ENCODE data around the gene DEFB112. TPM values are rescaled to one million over a fixed set of nuclear protein-coding genes. Genes with fewer than 3 reads are reported as not detected.

DEFB112 gene
- polyA plus RNA-seq, 1 donor from 2014 or later, result not detected

- Histone ChIP-seq H3K27ac (ENCODE audit: low read length) (no peak overlapping the region), H3K27me3 (ENCODE audit: insufficient read depth, low read depth, low read length) (no peaks in the 10 kb centered on the region), H2AFZ (ENCODE audit: low read depth, low read length) (no peak overlapping the region), H3K4me2 (ENCODE audit: low read length) (no peak overlapping the region), H3K9me3 (ENCODE audit: low read length) (no peaks in the 10 kb centered on the region), H4K20me1 (ENCODE audit: insufficient read depth) (no peaks in the 10 kb centered on the region), H3K36me3 (ENCODE audit: insufficient read depth, low read length) (no peaks in the 10 kb centered on the region), H3F3A (ENCODE audit: insufficient read depth, low read length, poor library complexity, severe bottlenecking) (no peaks in the 10 kb centered on the region), H3K4me3 (ENCODE audit: low read length) (no peak overlapping the region), H3K9ac (ENCODE audit: low read length) (no peak overlapping the region), H3K9me2 (ENCODE audit: insufficient read depth, low read length) (no peaks in the 10 kb centered on the region), H3K79me2 (replicated peaks; ENCODE audit: insufficient read depth, low read length) (no peaks in the 10 kb centered on the region)
- TF ChIP-seq REST (IDR thresholded peaks at IDR 0.05; ENCODE audit: borderline replicate concordance) (no peak), TAF1 (IDR thresholded peaks at IDR 0.05; ENCODE audit: low read depth) (no peak), POLR2AphosphoS5 (IDR thresholded peaks at IDR 0.05) (no peak), EZH2 (IDR thresholded peaks at IDR 0.05; ENCODE audit: borderline replicate concordance, insufficient read depth, low read length, poor library complexity, severe bottlenecking) (no peak), RAD21 (conservative IDR thresholded peaks at IDR 0.05) (no peak), MXI1 (conservative IDR thresholded peaks at IDR 0.05; ENCODE audit: poor library complexity, severe bottlenecking) (no peak), SMC3 (conservative IDR thresholded peaks at IDR 0.05; ENCODE audit: poor library complexity) (no peak), EP300 (conservative IDR thresholded peaks at IDR 0.05; ENCODE audit: poor library complexity, severe bottlenecking) (no peak), CTCF (IDR thresholded peaks at IDR 0.05; ENCODE audit: poor library complexity, severe bottlenecking) (no peak)
Observed at GRCh38 chr6:50025258-50025657, 24.5 kb downstream of the DEFB112 start.

- Histone ChIP-seq H3K9me2 (ENCODE audit: insufficient read depth, low read length) (no peaks in the 10 kb centered on the region), H3K9ac (ENCODE audit: low read length) (no peak within 1 kb of the TSS), H3K9me3 (ENCODE audit: low read length) (no peaks in the 10 kb centered on the region), H3K4me3 (ENCODE audit: low read length) (no peak within 1 kb of the TSS), H4K20me1 (ENCODE audit: insufficient read depth) (no peaks in the 10 kb centered on the region), H3K27me3 (ENCODE audit: insufficient read depth, low read depth, low read length) (no peaks in the 10 kb centered on the region), H2AFZ (ENCODE audit: low read depth, low read length) (no peak within 1 kb of the TSS), H3K4me2 (ENCODE audit: low read length) (no peak within 1 kb of the TSS), H3K36me3 (ENCODE audit: insufficient read depth, low read length) (no peaks in the 10 kb centered on the region), H3K27ac (ENCODE audit: low read length) (no peak within 1 kb of the TSS), H3K79me2 (replicated peaks; ENCODE audit: insufficient read depth, low read length) (no peaks in the 10 kb centered on the region), H3F3A (ENCODE audit: insufficient read depth, low read length, poor library complexity, severe bottlenecking) (no peaks in the 10 kb centered on the region)
- TF ChIP-seq REST (IDR thresholded peaks at IDR 0.05; ENCODE audit: borderline replicate concordance) (no peak), EZH2 (IDR thresholded peaks at IDR 0.05; ENCODE audit: borderline replicate concordance, insufficient read depth, low read length, poor library complexity, severe bottlenecking) (no peak), MXI1 (conservative IDR thresholded peaks at IDR 0.05; ENCODE audit: poor library complexity, severe bottlenecking) (no peak), EP300 (conservative IDR thresholded peaks at IDR 0.05; ENCODE audit: poor library complexity, severe bottlenecking) (no peak), TAF1 (IDR thresholded peaks at IDR 0.05; ENCODE audit: low read depth) (no peak), RAD21 (conservative IDR thresholded peaks at IDR 0.05) (no peak), CTCF (IDR thresholded peaks at IDR 0.05; ENCODE audit: poor library complexity, severe bottlenecking) (no peak), POLR2AphosphoS5 (IDR thresholded peaks at IDR 0.05) (no peak), SMC3 (conservative IDR thresholded peaks at IDR 0.05; ENCODE audit: poor library complexity) (no peak)
Observed at GRCh38 chr6:50021894-50022293, 27.8 kb downstream of the DEFB112 start, which contains the start of gene DEFB110. TSS of gene DEFB110 (minus strand) at chr6:50021994. CDS start at chr6:50021935, 59 bp downstream.

All from neural cell (in vitro differentiated cells).